ENCODE data around the gene NCL.
"Not testable (repeated sequence)": the region's sequence is repeated elsewhere in the genome, so short reads cannot be mapped to it uniquely, and the experiment has no call there.

The NCL gene

DNA sequence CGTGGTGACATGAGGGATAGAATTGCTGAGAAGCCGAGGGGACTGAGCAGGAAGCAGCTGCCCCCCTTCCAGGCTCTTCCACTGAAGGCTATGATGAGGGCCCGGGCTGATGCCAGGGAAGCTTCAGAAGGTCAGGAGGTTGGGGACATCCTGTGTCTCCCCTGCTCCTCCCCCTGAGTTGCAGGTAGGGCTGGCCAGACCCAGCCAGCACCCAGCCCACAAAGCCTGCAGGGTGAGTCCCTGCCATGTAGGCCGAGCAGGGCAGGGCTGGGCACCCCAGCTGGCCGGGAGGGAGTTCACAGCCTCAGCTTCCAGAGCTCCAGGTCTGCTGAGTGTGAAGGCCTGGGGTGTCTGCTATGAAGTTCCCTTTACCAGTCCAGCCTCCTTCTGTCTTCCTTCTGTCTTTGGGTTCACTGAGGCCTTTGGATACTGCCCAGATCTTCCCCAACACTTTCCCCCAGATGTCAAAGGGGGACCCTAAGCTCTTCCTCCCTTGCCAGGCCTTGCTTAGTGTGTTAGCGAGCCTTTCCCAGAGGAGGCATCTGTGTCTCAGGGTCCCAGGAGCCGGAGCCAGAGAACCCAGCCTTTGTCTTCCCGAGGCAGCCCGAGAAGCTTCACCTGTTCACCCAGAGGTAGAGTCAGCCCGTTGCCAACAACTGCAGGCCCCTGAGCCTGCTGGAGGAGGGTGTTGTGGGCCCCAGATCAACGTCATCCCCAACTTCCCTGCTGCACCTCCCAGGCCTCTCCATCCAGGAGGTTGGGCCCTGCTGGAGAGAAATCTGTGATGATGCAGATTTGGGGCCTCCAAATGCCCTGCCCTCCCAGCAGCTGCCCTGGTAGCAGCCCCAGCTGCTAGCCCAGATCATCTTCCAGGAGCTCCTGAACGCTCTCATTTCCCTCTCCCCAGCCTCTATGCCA, 3.6 kb upstream of the NCL start:
- DNase-seq, result no peak

DNA sequence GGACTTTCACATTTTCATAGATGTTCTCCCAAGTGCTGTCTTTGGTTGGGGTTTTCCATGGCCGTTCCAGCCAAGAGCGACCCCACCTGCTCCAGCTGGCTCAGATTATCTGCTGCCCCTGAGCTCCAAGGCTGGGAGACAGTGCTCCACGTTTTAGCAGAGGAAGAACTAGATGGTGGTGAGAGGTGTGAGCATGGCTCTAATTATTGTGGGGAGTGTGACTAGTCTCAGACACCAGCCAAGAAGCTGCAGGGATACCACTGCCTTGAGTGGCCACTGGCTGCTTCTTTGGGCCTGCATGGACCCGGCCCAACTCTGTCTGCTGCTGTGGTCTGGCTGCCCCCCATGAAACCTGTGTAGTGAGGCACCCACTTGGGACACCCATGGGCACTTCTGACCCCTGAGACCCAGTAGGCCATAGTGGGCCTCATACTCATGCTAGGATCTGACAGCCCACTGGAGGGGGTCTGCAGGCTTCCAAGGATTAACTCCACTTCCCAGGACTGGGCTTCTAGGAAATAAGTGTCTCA, 2.8 kb upstream of the NCL start:
- no peak for DNase-seq

DNA sequence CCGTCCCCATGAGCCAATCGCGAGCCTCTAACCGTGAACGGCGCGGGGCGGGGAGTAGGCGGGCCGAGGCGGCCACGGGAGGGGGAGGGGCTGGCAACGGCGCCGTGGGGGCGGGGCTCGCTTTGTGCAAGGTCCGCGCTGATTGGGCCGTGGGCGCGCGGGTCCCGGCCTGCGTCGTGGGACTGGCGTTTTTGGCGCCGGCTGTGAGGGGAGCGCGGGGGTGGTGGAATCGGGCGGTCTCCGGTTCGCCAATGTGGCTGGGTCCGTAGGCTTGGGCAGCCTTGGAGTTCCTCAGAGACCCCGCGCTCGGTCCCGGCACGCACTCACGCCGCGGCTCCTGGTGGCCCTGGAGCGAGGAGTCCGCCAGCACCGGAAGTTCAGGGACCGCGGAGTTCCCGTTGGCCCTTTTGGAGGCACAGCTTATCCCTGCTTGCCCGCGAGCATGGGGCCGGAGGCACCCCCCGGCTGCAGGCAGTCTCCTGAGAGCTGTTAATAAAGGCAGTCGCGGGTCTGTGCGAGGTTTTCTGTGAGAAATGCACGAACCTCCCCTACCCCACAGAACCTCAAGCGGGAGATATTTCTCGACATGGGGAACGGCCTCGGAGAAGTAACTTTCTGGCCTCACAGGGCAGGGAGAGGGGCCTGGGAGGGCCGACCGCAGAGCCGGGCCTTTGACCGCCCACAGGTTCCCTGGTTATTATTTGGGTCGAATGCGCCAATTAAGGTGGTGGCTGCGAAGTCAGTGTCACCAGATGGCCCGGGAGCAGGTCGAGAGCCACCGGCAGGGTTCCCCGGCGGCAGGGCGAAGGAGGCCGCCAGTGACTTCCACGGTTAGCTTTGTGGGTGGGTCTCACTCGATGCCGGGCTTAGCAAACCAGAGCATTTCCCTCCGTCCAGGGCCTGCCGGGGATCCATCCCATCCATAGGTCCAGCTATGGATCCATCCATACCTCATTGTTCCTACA, 574 bp upstream of the NCL start:
- DNase-seq, result peak; percentile 98

DNA sequence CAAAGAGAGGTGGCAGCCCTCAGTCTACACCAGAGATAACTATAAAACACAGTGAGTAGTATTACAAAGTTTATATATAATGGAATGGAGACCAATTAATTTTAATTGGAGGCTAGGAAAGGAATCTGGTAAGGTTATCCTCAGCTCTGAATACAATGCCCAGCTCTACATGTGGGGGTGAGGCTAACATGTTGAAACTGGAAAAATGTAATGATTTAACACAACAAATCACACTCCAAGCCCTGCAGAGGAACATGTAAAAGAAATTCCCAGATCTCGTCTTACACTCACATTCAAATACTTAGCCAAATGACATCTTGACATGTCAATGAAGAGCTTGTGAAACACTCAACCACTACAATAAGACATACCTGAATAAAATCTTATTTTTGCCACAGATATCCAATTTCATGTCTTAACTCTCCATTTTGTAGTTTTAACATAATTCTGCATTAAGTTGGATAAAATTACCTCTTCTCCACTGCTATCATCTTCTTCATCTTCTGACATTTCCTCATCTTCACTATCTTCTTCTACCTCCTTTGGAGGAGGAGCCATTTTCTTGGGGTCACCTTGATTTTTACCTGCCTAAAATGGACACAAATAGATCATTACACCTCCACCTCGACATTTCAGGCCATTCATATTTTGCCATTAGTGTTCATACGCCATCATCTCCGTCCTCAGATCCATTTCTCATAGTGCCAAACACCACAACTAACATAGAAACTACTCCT, 1.4 kb downstream of the NCL start:
- no peak for DNase-seq

DNA sequence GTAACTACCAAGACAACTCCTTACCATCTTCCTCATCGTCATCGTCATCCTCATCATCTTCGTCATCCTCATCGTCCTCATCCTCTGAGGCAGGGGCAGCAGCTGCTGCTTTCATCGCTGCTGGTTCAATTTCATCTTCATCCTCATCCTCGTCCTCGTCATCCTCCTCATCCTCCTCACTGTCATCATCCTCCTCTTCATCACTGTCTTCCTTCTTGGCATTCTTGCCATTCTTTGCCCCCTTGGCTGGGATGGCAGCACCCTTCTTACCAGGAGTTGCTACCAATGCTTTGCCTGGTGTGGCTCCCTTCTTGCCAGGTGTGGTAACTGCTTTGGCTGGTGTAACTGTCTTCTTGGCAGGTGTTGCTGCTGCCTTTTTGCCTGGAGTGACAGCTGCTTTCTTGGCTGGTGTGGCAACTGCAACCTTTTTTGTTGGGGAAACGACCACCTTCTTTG, 2.7 kb downstream of the NCL start:
- no peak for DNase-seq

DNA sequence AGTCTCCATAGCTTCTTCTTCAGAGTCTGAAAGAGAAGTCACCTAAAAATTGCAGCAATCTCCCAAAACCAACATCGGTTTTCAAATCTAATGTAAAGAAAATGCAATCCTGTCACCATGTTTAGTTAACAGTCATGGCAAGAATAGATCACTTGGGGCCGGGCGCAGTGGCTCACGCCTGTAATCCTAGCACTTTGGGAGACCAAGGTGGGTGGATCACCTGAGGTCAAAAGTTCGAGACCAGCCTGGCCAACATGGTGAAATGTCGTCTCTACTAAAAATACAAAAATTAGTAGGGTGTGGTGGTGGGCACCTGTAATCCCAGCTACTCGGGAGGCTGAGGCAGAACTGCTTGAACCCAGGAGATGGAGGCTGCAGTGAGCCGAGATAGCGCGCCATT, 3.4 kb downstream of the NCL start:
- not testable (repeated sequence) for DNase-seq

DNA sequence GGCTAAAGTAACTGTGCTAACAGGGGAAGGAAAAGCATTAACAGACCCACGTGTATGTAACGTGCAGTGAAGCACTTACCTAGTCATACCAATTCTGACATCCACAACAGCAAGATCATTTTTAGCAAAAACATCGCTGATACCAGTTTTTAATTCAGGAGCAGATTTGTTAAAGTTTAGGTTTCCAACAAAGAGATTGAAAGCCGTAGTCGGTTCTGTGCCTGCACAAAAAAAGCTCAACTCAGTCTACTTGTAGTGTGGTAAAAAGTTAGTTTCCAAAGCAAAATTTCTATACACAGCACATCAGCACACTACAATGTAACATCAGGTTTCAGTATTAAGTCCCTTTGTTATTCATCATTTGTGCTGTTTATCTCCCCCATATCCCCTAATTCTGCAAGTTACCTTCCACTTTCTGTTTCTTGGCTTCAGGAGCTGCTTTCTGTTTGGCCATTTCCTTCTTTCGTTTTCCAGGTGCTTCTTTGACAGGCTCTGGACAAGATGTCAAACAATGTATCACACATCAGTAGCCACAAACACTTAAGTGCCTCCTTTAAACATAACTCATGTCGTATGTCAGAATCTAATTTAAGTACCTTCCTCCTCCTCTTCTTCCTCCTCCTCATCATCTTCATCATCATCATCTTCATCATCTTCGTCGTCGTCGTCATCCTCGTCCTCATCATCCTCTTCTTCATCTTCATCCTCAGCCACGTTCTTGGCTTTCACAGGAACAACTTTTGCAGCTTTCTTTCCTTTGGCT, 4.0 kb downstream of the NCL start:
- no peak for DNase-seq

DNA sequence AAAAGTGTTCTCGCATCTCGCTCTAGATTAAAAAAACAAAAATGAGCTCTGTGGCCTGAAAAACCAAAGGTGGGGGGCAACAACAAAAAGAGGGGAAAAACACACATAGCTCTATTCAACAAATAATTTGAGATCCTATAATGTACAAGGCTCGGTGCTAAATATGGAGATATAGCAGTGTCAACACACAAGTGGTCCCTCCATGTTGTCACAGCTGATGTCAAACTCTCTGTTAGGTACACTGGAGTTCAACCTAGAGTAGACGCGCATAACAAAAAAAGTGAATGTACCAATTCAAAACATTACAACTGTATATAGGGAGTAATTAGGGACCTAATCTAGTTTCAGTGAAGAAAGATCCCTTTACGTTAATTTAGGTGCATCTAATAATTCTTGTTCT, 5.9 kb downstream of the NCL start:
- DNase-seq, result no peak

DNA sequence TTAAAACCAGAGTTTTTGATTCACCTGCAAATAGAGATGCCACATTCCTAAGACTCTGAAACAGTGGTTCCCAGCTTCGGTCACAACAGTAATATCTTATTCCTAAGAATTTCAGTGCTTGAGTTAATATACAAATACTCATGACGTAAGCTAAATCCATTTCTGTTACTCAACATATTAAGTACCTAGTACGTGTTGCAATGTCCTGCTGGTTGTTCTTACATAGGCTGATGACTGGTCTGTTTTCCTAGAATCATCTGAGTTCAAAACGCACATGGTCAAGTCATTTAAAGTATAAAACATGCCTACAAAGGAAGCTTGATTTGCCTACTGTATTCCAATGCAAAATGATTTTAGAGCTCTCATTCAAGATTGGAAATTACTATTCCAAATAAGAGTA, 7.2 kb downstream of the NCL start:
- DNase-seq, result no peak

DNA sequence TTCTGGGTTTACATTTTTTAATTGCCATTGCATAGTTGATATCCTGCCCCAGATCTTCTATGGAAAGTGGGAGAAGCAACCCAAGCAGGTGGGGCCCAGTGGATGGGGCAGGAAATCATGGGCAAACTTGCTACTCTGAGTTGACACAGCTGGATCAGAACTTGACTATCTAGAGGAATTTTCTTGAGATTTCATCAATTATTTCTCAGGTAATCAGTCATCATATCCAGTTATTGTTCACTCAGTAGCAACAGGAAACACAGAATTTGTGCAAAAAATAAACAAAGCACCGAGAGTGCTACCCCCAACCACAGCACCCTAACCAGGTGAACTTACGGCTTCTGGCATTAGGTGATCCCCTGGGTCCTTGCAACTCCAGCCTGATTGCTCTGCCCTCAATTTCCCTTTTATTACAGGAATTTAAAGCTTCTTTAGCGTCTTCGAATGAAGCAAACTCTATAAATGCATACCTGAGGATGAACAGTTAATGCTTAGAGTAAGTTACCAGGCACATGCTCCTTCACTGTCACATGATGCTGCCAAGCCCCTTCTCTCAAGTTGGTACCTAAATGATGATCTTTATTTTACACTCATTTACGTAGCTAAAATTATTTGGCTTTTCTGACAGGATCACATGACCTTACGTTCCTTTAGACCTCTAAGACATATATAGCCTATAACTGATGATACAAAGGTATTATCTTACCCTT, 7.8 kb downstream of the NCL start:
- no peak for DNase-seq

DNA sequence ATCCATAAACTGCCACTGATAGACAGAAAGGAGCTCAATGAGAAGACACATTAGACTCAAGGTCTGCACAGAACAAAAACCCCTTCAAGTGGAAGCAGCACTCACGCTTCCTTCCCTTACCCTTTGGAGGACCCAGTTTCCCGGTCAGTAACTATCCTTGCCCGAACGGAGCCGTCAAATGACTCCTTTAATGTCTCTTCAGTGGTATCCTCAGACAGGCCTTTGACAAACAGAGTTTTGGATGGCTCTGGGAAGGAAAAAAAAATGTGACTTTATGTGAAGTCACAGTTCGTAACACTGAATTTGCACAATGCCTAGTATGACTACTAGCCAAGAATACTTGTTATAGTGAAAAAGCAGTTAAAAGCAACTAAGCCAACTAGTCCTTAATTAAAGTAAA, 8.4 kb downstream of the NCL start:
- no peak for DNase-seq

DNA sequence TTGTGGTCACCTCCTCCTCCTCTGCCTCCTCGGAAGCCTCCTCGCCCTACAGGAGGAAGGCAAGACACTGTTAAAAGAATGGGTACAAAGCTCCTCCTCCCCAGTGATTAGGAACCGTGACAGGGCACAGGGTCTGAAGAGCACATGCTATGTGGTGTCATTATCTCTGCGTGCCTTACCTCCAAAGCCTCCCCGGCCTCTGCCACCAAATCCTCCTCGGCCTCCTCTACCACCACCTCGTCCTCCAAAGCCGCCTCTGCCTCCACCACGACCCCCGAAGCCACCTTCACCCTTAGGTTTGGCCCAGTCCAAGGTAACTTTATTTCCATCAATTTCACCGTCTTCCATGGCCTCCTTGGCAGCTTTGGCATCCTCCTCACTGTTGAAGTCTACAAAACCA, 9.1 kb downstream of the NCL start:
- no peak for DNase-seq

DNA sequence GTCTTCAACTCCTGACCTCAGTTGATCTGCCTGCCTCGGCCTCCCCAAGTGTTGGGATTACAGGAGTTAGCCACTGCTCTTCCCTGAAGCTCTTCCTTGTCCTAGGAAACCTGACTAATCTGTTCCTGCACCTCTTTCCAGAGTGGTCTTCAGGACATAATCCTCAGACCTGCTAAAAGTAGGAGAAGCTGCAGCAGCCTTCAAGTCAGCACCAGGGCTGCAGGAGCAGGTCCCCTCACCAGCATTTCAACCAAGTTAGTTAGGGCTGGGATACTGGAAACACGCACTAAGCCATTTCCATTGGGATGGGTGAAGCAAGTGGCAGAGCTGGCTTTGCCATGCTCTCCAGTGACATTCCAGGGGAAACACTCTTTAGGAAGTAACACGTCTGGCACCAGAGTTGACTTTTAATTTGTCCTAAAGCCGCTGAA, 9.9 kb downstream of the NCL start:
- no peak for DNase-seq

DNA sequence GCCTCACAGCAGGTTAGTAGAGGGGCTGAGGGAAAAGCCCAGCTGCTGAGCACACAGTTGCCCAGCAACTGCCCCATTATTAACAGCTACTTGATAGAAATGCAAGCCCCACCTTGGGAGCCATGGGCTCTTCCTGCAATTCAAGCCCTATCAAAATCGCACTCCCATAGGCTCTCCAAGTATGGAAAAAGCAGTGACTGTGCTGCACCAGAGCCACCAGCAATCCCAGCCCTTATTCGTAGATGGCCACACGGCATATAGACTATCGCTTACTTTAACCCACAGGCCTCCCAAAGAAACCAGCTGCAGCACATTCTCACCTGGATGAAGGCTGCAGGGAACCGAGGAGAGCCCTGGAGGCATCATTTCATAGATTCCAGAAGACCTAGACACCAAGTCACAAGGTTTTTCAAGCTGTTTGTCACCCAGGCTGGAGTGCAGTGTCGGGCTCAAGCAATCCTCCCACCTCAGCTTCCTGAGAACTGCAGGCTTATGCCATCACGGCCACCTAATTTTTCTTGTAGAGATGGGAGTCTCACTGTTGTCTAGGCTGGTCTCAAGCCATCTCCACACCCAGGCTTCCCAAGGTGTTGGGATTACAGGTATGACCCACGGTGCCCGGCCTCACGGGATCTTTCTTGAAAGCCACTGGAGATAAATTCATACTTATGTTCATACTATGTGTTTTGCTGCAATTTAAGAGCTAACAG, 11.3 kb downstream of the NCL start:
- DNase-seq, result no peak

DNA sequence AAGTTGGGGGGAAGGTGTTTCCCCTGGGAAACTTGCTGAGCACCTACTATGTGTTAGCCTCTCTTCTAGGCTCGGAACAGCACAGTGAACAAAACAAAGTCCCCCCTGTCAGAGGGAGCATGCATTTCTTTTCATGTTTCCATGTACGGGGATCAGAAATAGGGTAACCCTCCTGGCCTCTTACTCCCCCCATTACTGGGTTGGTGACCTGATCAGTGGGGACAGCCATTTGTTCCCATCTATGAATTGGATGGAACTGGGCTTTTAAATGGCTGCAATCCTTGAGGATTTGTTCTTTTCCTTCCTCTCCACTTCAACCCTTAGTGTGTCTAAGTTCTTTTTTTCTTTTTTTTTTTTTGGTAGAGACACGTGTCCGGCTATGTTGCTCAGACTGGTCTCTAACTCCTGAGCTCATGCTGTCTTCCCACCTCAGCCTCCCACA, 13.7 kb downstream of the NCL start:
- no peak for DNase-seq

DNA sequence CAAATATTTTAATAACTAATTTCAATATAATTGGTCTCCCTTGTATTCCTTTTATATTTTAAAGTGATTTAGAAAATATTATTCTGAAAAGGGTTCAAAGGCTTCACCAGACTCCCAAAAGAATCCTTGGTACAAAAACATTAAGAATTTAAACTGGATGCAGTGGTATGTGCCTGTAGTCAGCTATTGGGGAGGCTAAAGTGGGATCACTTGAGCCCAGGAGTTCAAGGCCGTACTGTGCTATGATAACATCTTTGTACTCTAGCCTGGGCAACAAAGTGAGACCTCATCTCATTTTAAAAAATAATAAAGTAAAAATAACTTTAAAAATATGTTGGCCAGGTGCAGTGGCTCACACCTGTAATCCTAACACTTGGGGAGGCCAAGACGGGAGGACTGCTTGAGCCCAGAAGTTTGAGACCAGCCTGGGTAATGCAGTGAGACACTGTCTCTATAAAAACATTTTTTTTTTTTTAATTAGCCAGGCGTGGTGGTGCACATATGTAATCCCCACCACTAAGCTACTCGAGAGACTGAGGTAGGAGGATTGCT, 14.7 kb downstream of the NCL start:
- no peak for DNase-seq

DNA sequence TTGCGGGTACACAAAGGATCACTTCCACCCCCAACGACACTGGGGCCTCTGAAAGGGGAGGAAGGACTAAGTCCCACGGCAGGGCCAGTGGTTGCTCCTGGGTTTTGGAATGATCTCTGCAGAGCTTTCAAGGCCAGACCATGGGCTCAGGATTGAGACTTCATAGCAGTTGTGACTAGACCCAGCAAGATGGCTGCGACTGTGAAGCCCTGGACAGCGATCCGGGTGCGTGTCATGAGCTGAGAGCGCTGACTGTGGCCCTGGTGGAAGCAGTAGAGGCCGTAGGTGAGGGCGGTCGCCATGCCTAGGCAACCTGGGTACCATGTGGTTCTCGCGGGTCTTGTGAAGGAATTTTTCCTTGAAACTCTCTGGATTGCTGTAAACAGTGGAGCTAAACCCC, 27.3 kb downstream of the NCL start:
- no peak for DNase-seq

DNA sequence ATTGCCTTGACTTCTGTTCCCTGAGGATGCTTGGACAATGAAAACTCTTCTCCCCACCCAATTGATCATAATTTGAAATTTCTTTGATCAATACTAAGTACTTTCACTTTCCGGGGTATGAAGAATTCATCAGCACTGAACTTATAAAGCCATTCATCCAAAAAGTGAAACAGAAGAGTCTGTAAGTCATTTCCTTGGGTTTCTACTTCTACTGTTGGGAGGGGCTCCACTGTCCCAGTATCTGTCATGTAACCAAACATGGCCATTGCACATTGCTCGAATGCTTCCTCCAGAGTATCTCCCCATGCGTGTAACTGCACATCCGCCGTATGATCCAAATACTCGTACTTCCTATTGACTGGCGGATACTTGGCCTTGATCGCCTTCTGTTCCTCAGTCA, 30.3 kb downstream of the NCL start:
- DNase-seq, result no peak

DNA sequence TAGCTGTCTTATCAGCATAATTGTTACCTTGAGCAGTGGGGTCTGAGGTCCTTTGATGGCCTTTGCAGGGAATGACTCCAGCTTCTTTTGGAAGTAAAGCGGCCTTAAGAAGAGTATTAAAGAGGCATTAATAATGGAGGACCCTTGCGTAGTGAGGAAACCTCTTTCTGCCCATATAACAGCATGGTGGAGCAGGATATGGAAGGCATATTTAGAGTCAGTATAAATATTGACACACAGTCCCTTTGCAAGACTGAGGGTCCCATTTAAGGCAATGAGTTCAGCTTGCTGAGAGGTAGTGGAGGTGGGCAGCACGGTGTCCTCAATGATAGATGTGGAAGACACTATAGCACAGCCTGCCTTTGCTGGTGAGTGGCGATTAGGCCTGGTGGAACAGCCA, 32.7 kb downstream of the NCL start:
- DNase-seq, result no peak

DNA sequence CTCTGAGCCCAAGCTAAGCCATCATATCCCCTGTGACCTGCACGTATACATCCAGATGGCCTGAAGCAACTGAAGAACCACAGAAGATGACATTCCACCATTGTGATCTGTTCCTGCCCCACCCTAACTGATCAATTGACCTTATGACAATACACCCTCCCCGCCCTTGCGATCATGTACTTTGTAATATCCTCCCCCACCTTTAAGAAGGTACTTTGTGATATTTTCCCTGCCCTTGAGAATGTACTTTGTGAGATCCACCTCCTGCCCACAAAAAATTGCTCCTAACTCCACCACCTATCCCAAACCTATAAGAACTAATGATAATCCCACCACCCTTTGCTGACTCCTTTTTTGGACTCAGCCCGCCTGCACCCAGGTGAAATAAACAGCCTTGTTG, 33.8 kb downstream of the NCL start:
- DNase-seq, result not testable (repeated sequence)
